ENCODE results near the gene ERC2.
A peak's percentile ranks its signal among the peaks of the same experiment; 100 is the strongest.

The ERC2 gene

GRCh38 chr3:55770077-55770476 lies 698.2 kb downstream of the ERC2 start:
- DNase-seq: no peak

DNA sequence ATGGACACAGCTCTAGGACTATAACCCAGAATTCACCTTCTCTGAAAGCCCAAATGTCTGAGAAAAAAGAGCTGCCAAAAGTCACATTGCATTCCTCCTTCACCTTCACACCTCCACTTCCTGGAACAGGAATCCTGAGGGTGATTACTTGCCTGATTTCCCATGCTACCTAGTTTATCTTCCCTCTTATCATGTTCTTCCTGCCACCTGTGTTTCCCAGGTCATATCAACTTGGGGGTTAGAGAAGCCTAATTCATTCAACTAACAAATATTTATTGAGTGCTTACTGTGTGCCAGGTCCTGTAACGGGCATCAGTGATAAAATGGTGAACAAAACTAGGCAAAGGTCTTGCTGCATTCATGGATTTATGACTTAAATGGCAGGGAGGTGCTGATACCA lies 701.5 kb downstream of the ERC2 start:
- DNase-seq: no peak

GRCh38 chr3:55765906-55766701 lies 702.2 kb downstream of the ERC2 start:
- DNase-seq: no peak

DNA sequence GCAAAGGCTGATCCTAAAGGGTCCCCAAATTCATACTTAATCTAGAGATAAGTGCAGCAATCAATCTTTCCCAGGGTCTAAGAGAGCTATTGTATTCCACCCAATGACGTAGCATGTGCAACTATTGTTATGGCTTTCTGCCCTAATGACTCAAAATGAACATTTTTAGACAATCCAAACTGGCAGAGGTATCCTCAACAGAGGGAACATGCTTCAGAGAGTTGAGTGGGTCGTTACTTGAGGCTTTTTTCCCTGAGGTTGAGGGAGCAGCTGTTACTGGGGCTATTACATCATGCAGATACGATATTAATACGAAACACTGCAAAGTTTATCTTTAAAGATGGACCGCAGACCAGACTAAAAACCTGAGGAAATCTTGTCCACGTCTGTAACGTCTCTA lies 702.9 kb downstream of the ERC2 start:
- no peak for DNase-seq

DNA sequence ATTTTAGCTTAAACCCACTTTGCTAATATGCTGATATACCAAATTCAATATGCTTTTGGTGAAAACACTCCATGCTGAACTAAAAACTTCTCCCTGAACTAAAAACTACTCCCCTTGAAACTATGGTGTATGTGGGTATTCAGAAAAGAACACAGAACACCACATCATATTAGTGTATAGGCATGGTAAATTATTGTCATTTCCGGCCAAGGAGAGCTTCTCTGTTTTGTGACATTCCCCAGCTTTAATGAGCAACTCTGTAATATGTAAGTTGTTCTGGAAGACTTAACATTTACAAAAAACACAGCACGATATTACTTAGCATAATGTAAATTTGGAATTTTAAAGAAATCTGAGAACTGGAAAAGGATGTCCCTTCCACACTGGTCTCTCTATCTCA lies 711.3 kb downstream of the ERC2 start:
- DNase-seq: no peak

DNA sequence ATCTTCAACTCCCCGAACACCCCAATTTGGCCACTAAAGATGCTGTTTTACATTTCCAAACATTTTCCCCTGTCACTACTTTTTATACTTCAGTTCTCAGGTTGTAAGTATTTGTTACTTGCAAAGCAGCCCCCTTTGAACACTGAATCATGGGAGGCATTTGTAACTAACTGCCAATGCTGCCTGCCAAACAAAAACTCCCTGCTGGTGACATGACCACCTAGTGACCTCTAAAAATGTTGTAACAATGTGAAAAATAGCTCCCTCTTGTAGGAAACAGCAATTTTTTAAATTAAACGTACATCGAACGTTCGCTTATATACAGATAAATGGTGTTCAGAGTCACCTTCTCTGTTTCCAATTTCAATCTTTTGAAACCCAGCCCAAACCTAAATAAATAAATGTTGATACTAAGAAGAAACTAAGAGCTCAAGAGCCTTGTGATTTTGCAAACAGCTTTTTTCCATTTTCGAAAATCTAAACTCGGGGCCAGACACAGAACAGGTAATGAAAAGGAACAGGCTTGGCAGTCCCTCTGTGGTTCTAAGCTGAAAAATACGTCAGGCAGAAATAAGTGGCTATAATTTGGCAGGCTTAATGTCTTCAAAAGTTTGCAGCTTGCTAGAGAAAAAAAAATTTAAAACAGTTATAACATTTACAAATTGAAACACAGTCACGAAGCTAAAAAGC lies 712.6 kb downstream of the ERC2 start:
- peak; percentile 30 for DNase-seq

DNA sequence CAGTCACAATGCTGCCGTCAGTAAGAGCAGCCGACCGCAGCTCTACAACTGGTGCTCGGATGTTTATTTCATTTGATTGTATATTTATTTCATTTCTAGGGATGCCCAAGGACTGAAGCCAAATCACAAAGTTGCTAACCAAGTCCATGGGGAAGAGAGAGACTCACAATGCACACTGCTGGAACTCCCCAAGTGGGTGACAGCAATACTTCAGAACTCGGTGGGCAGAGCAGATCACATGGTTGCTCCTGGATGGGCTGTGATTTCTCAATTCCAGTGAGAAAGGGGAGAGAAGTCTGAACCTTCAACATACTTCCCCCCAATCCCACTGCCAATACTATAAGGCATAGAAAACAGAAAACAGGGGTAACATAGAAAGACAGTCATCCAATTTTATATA lies 715.4 kb downstream of the ERC2 start:
- DNase-seq: no peak

GRCh38 chr3:55751730-55752129 lies 716.5 kb downstream of the ERC2 start:
- no peak for DNase-seq

DNA sequence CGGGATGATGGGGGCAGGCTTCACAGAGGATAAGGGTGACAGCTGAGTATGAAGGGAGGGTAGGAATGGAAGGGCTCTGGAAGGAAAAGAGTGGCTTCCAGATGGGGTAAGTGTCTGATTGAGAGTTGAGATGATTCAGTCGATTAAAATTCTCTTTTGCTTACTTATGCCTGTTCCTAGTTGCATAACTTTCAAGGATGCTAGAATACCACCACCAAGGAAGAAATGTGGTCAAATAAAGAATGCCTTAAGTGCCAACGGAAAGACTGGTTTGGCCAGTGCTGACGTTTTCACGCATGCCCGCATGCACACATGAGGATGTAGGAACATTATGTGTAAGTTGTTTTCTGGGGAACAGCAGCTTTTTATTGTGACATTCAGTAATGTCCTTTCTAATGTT lies 717.7 kb downstream of the ERC2 start:
- DNase-seq: no peak

- no peak for DNase-seq
These were observed 719.2 kb downstream of the ERC2 start for GRCh38 chr3:55749036-55749435.

- DNase-seq: no peak
These were observed 721.4 kb downstream of the ERC2 start for GRCh38 chr3:55746808-55747413.

- DNase-seq: no peak
These were observed 725.5 kb downstream of the ERC2 start for GRCh38 chr3:55742832-55743136.

GRCh38 chr3:55742022-55742831 lies 726.0 kb downstream of the ERC2 start:
- DNase-seq: no peak

DNA sequence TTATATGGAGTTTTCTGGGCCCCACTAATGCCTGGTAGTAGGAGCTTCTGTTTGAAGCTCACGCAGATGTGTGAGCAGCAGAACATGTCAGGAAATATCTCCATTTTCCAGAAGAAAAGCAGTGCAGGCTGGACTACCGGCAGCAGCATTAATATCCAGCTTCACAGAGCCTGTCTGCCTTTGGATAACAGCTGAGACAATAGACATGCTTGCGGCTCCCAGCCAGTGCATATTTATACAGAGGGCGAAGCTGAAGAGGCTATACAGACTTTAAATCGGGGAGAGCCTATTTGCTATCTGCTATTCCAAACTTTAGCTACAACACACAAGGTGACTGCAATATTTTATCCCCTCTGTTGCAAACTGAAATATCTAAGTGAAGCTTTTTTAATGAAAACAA lies 731.1 kb downstream of the ERC2 start:
- no peak for DNase-seq

GRCh38 chr3:55735976-55736375 lies 732.3 kb downstream of the ERC2 start:
- DNase-seq: no peak

DNA sequence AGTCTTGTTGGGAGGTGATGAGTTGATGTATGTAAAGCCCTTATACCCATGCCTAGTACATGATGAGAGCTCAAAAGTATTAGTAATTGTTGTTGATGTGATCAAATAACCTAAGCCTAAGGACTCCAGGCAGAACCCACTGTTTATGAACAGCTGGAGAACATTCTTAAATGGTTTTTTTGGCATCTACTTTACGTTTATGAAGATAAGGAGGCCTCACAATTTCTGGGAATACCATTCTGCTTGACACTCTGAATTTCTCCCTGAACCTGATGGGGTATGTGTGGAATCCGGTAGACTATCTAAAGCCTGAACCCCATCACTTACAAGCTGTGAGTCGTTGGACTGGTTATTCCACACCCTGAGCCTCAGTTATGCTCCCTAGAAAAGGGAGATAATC lies 736.5 kb downstream of the ERC2 start:
- DNase-seq: no peak

DNA sequence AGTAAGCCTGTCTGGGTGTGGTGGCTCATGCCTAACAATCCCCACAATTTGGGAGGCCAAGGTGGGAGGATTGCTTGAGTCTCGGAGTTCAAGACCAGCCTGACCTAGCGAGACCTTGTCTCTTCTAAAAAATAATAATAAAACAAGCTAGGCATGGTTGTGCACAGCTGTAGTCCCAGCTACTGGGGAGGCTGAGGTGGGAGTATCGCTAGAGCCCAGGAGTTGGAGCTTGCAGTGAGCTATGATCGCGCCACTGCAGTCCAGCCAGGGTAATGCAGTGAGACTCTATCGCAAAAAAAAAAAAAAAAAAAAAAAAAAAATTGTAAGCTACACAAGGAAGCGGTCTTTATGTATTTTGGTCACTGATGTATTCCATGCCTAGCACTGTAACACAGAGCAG lies 738.7 kb downstream of the ERC2 start:
- no peak for DNase-seq

DNA sequence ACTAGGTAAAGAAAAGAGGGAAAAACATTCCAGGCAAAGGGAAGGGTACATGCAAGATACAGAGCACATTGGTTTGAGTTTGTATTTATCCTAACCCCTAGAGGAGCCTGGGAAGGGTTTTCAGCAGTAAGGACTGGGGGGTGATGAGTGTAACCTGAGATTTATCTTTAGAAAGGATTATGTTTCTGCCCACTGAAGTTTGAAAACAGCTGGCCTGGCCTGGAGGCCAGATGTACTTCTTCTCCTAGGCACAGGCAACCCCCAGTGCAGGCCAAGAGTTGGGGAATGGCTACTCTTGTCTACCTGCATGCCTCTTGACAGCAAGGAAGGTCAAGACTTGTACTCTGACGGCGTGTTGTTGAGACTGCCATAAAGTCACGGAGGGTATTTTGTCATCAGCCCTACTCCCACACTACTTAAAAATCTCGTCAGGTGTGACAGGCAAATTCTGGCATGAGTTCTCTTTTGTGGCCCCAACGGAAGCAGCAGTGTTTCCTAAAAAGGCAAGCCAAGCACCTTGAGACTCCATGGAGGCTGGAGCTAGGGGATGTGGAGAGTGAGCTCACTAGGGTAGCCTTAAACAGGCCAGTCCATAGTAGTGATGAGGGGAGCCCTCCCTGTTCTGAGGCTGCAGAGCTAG lies 739.7 kb downstream of the ERC2 start:
- no peak for DNase-seq

DNA sequence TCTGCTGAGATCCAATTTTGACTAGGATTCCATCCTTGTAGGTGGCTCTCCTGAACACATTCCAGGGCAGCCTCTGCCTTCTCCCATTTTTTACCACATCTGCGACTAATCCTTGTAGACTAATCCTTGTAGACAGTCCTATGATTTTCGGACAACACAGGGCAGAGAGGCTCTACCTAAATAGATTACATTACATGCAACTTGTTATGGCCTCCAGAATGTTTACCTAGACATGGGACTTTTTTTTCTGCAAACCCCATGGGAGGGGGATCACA lies 741.8 kb downstream of the ERC2 start:
- DNase-seq: no peak

- no peak for DNase-seq
These were observed 742.4 kb downstream of the ERC2 start for GRCh38 chr3:55725681-55726500.

- DNase-seq: no peak
These were observed 743.4 kb downstream of the ERC2 start for GRCh38 chr3:55724821-55725220.

GRCh38 chr3:55724407-55724784 lies 743.9 kb downstream of the ERC2 start:
- DNase-seq: no peak

Measured in right hindlimb (tissue), 1 donor.